Prostate gland (tissue), 2 donors: ENCODE data around the gene NUDCD3.

Experiments
- CTCF ChIP-seq, 4 experiments: fragments of 200-600 bp in 2 of 4; fragments of 450-650 bp in 2 of 4; sonication (generic) in 2 of 4; IDR thresholded peaks; 1 replicate in 3 of 4; 2 replicates in 1 of 4; pipeline ENCODE4 v1.5.1; 2016 to 2019; ENCODE audit warnings: antibody characterized with exemption in 4 of 4, mild to moderate bottlenecking in 2 of 4, moderate library complexity in 2 of 4
- POLR2A ChIP-seq: fragments of 450-650 bp; IDR thresholded peaks from one replicate; pipeline ENCODE4 v1.6.1; 2016; ENCODE audit warnings: antibody characterized with exemption, mild to moderate bottlenecking

GRCh38 chr7:44454348-44454747 lies 36.1 kb downstream of the NUDCD3 start:
- TF ChIP-seq CTCF (IDR thresholded peaks at IDR 0.05): no peak
- no peak for TF ChIP-seq POLR2A
